HG03108 (cell line): ENCODE measurements around the gene CNTNAP2.

Experiments used
- ATAC-seq: cut with Tn5 transposase; IDR thresholded peaks from one replicate; pipeline ENCODE4 v1.9.1; 2021; ENCODE audit warnings: moderate library complexity; ENCODE audit not compliant: unreplicated experiment

Gene CNTNAP2

GRCh38 chr7:148211740-148212151 is 2095.1 kb downstream of the CNTNAP2 start:
- ATAC-seq, result no peak

- no peak for ATAC-seq
These were observed 2096.1 kb downstream of the CNTNAP2 start for GRCh38 chr7:148212731-148213130.

- ATAC-seq, result no peak
These were observed 2097.5 kb downstream of the CNTNAP2 start for GRCh38 chr7:148214101-148214500.

GRCh38 chr7:148218603-148219002 is 2102.0 kb downstream of the CNTNAP2 start:
- no peak for ATAC-seq

- no peak for ATAC-seq
These were observed 2106.1 kb downstream of the CNTNAP2 start for GRCh38 chr7:148222721-148223120.

GRCh38 chr7:148223160-148223559 is 2106.6 kb downstream of the CNTNAP2 start:
- no peak for ATAC-seq

- ATAC-seq, result no peak
These were observed 2107.1 kb downstream of the CNTNAP2 start for GRCh38 chr7:148223738-148224137.

- no peak for ATAC-seq
These were observed 2113.7 kb downstream of the CNTNAP2 start for GRCh38 chr7:148230296-148230695.

GRCh38 chr7:148230883-148231282 is 2114.3 kb downstream of the CNTNAP2 start:
- ATAC-seq, result no peak

GRCh38 chr7:148232784-148233183 is 2116.2 kb downstream of the CNTNAP2 start:
- no peak for ATAC-seq

GRCh38 chr7:148234715-148235114 is 2118.1 kb downstream of the CNTNAP2 start:
- ATAC-seq, result no peak

- ATAC-seq, result no peak
These were observed 2122.2 kb downstream of the CNTNAP2 start for GRCh38 chr7:148238761-148239325.

- no peak for ATAC-seq
These were observed 2125.2 kb downstream of the CNTNAP2 start for GRCh38 chr7:148241700-148242293.

- peak; percentile 85 for ATAC-seq
These were observed 2125.8 kb downstream of the CNTNAP2 start for GRCh38 chr7:148242294-148242821.

- ATAC-seq, result no peak
These were observed 2128.8 kb downstream of the CNTNAP2 start for GRCh38 chr7:148245381-148245780.

- ATAC-seq, result peak; percentile 68
These were observed 2137.0 kb downstream of the CNTNAP2 start for GRCh38 chr7:148253629-148254028.

GRCh38 chr7:148255333-148255732 is 2138.7 kb downstream of the CNTNAP2 start:
- ATAC-seq, result no peak

GRCh38 chr7:148256433-148256832 is 2139.8 kb downstream of the CNTNAP2 start:
- ATAC-seq, result no peak

- ATAC-seq, result no peak
These were observed 2144.0 kb downstream of the CNTNAP2 start for GRCh38 chr7:148260599-148260998.

- no peak for ATAC-seq
These were observed 2144.9 kb downstream of the CNTNAP2 start for GRCh38 chr7:148261523-148261922.

- no peak for ATAC-seq
These were observed 2145.5 kb downstream of the CNTNAP2 start for GRCh38 chr7:148261996-148262688.

- peak; percentile 62 for ATAC-seq
These were observed 2146.2 kb downstream of the CNTNAP2 start for GRCh38 chr7:148262721-148263229.
